DMS 273 (cell line): ENCODE data around the gene ZBTB20.
"Not testable (repeated sequence)": the region's sequence is repeated elsewhere in the genome, so short reads cannot be mapped to it uniquely, and the experiment has no call there.

Experiments used
- DNase-seq: peaks from one replicate; lab custom pipeline; 2025; ENCODE audit not compliant: unreplicated experiment; lab: John Stamatoyannopoulos, UW

ZBTB20 gene

GRCh38 chr3:115147329-115148141 lies 447 bp upstream of the ZBTB20 start:
- peak; percentile 100 for DNase-seq

GRCh38 chr3:115146032-115146417 lies 1.1 kb downstream of the ZBTB20 start:
- peak; percentile 94 for DNase-seq

GRCh38 chr3:115141033-115141757 lies 5.9 kb downstream of the ZBTB20 start:
- peak; percentile 46 for DNase-seq

- DNase-seq: no peak
These were observed 8.0 kb downstream of the ZBTB20 start for GRCh38 chr3:115139072-115139471.

- no peak for DNase-seq
These were observed 12.3 kb downstream of the ZBTB20 start for GRCh38 chr3:115134648-115135347.

GRCh38 chr3:115127208-115127607 lies 19.9 kb downstream of the ZBTB20 start:
- no peak for DNase-seq

GRCh38 chr3:115120597-115120996 lies 26.5 kb downstream of the ZBTB20 start:
- DNase-seq: no peak

GRCh38 chr3:115113367-115113766 lies 33.7 kb downstream of the ZBTB20 start:
- no peak for DNase-seq

- DNase-seq: no peak
These were observed 35.5 kb downstream of the ZBTB20 start for GRCh38 chr3:115111632-115112031.

- DNase-seq: no peak
These were observed 36.3 kb downstream of the ZBTB20 start for GRCh38 chr3:115110830-115111229.

- not testable (repeated sequence) for DNase-seq
These were observed 37.0 kb downstream of the ZBTB20 start for GRCh38 chr3:115110066-115110465.

GRCh38 chr3:115108614-115109013 lies 38.5 kb downstream of the ZBTB20 start:
- no peak for DNase-seq

- no peak for DNase-seq
These were observed 45.0 kb downstream of the ZBTB20 start for GRCh38 chr3:115102046-115102445.

- DNase-seq: peak; percentile 27
These were observed 46.3 kb downstream of the ZBTB20 start for GRCh38 chr3:115100806-115101205.

GRCh38 chr3:115099986-115100571 lies 47.0 kb downstream of the ZBTB20 start:
- peak; percentile 77 for DNase-seq

GRCh38 chr3:115099134-115099985 lies 47.7 kb downstream of the ZBTB20 start:
- peak; percentile 61 for DNase-seq

- DNase-seq: peak; percentile 17
These were observed 48.6 kb downstream of the ZBTB20 start for GRCh38 chr3:115098354-115099073.

- DNase-seq: peak; percentile 16
These were observed 51.9 kb downstream of the ZBTB20 start for GRCh38 chr3:115095236-115095635.

- DNase-seq: peak; percentile 80
These were observed 54.8 kb downstream of the ZBTB20 start for GRCh38 chr3:115092220-115092791.
